ENCODE data around the gene S1PR4.

- TF ChIP-seq POLR2A (IDR thresholded peaks at IDR 0.05) (no peak), EP300 (IDR thresholded peaks at IDR 0.05) (no peak)
- TF ChIP-seq, protein P1, sequence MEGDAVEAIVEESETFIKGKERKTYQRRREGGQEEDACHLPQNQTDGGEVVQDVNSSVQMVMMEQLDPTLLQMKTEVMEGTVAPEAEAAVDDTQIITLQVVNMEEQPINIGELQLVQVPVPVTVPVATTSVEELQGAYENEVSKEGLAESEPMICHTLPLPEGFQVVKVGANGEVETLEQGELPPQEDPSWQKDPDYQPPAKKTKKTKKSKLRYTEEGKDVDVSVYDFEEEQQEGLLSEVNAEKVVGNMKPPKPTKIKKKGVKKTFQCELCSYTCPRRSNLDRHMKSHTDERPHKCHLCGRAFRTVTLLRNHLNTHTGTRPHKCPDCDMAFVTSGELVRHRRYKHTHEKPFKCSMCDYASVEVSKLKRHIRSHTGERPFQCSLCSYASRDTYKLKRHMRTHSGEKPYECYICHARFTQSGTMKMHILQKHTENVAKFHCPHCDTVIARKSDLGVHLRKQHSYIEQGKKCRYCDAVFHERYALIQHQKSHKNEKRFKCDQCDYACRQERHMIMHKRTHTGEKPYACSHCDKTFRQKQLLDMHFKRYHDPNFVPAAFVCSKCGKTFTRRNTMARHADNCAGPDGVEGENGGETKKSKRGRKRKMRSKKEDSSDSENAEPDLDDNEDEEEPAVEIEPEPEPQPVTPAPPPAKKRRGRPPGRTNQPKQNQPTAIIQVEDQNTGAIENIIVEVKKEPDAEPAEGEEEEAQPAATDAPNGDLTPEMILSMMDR (IDR thresholded peaks at IDR 0.05) = no peak
Observed at GRCh38 chr19:3175781-3176714, 2.5 kb upstream of the S1PR4 start.

All from tibial nerve (tissue), 4 donors.